Lung (tissue), 12 donors: ENCODE measurements around the gene DEFB132. TPM values are rescaled to one million over a fixed set of nuclear protein-coding genes. Genes with fewer than 3 reads are reported as not detected.

Experiments
- ATAC-seq: fragments of 200-7000 bp; cut with Tn5 transposase; one replicate; pipeline ENCODE4 v1.9.1; 2020; ENCODE audit warnings: moderate number of reproducible peaks; ENCODE audit not compliant: insufficient read depth, low FRiP score
- DNase-seq, 3 donors: peaks; one replicate each; pipeline ENCODE4 v3.0.0-alpha.2; 2013 to 2017
- H3K27ac ChIP-seq, 2 donors: one replicate each; pipeline ENCODE4 v1.5.1; 2013; ENCODE audit warnings: mild to moderate bottlenecking in 2 of 2, moderate library complexity in 2 of 2, control low read depth in 1 of 2, inconsistent platforms in 1 of 2, low read depth in 1 of 2, low read length in 1 of 2
- H3K27me3 ChIP-seq, 3 donors: one replicate each; pipeline ENCODE4 v1.5.1; 2013; ENCODE audit warnings: low read length in 2 of 3; ENCODE audit not compliant: control insufficient read depth in 3 of 3, insufficient read depth in 3 of 3
- H3K36me3 ChIP-seq, 4 donors: one replicate each; pipeline ENCODE4 v1.5.1; 2013; ENCODE audit warnings: low read length in 4 of 4, mild to moderate bottlenecking in 1 of 4, moderate library complexity in 1 of 4; ENCODE audit not compliant: control insufficient read depth in 4 of 4, insufficient read depth in 4 of 4
- H3K4me1 ChIP-seq, 5 donors: one replicate each; pipeline ENCODE4 v1.5.1; 2013; ENCODE audit warnings: low read length in 5 of 5, mild to moderate bottlenecking in 2 of 5, moderate library complexity in 1 of 5; ENCODE audit not compliant: control insufficient read depth in 5 of 5, insufficient read depth in 5 of 5
- H3K4me3 ChIP-seq: one replicate; pipeline ENCODE4 v1.5.1; 2013; ENCODE audit warnings: mild to moderate bottlenecking, control low read depth, moderate library complexity
- H3K9ac ChIP-seq, 2 donors: one replicate each; pipeline ENCODE4 v1.5.1; 2013; ENCODE audit warnings: low read length in 2 of 2, control low read depth in 1 of 2; ENCODE audit not compliant: insufficient read depth in 1 of 2
- H3K9me3 ChIP-seq, 4 donors: one replicate each; pipeline ENCODE4 v1.5.1; 2013; ENCODE audit warnings: low read length in 3 of 4, mild to moderate bottlenecking in 1 of 4, moderate library complexity in 1 of 4; ENCODE audit not compliant: control insufficient read depth in 4 of 4, insufficient read depth in 3 of 4
- WGBS, 2 donors: extraction: QIAGEN DNeasy Blood & Tissue Kit; methylation state at CpG; one replicate each; pipeline ENCODE4 v1.1.7; 2013; 5-methylcytosine and 5-hydroxymethylcytosine counted together
- polyA plus RNA-seq, 2 donors: library from polyadenylated mRNA; stranded (reverse); fragments of 200-250 nt; gene quantifications; one replicate each; pipeline ENCODE4 v1.2.1, GENCODE V29; 2013
- total RNA-seq, 2 donors: library from RNA; depleted of rRNA in 1 of 2; stranded (reverse); fragments of >200 nt in 1 of 2; gene quantifications; one replicate each; pipeline ENCODE4 v1.2.1, GENCODE V29; 2014 to 2021
- TF ChIP-seq, protein P1 (sequence below): IDR thresholded peaks from 2 replicates; pipeline ENCODE4 v1.5.1; 2012; ENCODE audit warnings: mild to moderate bottlenecking; ENCODE audit errors: control extremely low read depth, extremely low read depth
- donor health status: control.
- donor health status: control.
- donor health status: Bipolar disorder and iron deficiency.
- donor health status: healthy.
- donor health status: DM: yes; HTN: yes; CAD: no.

The DEFB132 gene
- total and polyA plus RNA-seq, 4 donors = not detected

DNA sequence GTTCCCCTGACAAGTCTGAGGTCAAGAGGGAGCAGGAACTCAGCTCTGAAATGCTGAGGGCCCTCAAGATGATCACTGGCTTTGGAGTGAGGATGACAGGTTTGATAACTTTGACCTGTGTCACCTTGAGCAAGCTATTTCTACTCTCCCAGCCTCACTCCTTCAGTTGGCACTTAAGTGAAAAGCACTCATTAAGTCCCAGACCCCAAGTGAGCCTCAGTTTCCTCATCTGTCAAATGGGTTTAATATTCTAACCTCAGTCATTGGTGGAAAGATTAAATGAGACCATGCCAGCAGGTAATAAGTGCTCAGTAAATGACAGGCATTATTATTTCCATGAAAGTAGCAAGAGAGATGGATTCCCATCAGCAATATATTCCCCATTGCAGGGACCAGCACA, 14.0 kb downstream of the DEFB132 start:
- Histone ChIP-seq H3K27me3 (no peaks in the 10 kb centered on the region), H3K9ac (no peak overlapping the region), H3K9me3 (peaks cover 0 to 2% (median 0%) of the 10 kb centered on the region in 4 donors), H3K27ac (no peak overlapping the region), H3K36me3 (peaks cover 0 to 16% (median 9%) of the 10 kb centered on the region in 4 donors), H3K4me3 (no peak overlapping the region), H3K4me1 (peaks cover 0 to 10% (median 2%) of the 10 kb centered on the region in 5 donors)
- no peak for ATAC-seq
- DNase-seq = no peak
- TF ChIP-seq, protein P1, sequence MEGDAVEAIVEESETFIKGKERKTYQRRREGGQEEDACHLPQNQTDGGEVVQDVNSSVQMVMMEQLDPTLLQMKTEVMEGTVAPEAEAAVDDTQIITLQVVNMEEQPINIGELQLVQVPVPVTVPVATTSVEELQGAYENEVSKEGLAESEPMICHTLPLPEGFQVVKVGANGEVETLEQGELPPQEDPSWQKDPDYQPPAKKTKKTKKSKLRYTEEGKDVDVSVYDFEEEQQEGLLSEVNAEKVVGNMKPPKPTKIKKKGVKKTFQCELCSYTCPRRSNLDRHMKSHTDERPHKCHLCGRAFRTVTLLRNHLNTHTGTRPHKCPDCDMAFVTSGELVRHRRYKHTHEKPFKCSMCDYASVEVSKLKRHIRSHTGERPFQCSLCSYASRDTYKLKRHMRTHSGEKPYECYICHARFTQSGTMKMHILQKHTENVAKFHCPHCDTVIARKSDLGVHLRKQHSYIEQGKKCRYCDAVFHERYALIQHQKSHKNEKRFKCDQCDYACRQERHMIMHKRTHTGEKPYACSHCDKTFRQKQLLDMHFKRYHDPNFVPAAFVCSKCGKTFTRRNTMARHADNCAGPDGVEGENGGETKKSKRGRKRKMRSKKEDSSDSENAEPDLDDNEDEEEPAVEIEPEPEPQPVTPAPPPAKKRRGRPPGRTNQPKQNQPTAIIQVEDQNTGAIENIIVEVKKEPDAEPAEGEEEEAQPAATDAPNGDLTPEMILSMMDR = no peak

DNA sequence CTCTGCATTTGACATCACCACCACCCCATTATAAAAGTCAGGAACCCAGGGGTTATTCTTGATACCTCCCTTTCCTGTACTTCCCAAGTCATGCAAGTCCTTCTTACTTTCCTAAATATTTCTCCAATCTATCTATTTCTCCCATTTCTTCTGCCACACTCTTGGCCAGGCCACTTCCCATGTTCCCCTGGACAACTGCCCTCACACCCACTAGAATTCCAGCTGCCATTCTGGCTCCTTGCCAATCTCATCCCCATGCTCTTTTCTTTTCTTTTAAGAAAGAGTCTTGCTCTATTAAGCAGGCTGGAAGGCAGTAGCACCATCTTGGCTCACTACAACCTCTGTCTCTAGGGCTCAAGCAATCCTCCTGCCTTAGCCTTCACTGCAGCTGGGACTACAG, 15.2 kb downstream of the DEFB132 start:
- Histone ChIP-seq H3K9me3 (peaks cover 0 to 2% (median 0%) of the 10 kb centered on the region in 4 donors), H3K36me3 (peaks cover 0 to 18% (median 14%) of the 10 kb centered on the region in 4 donors), H3K4me1 (no peaks in the 10 kb centered on the region), H3K27ac (no peak overlapping the region), H3K4me3 (no peak overlapping the region), H3K27me3 (no peaks in the 10 kb centered on the region), H3K9ac (no peak overlapping the region)
- peak in 2 of 3 donors; percentile 36 to 37 for DNase-seq
- TF ChIP-seq, protein P1 = no peak
- no peak for ATAC-seq

DNA sequence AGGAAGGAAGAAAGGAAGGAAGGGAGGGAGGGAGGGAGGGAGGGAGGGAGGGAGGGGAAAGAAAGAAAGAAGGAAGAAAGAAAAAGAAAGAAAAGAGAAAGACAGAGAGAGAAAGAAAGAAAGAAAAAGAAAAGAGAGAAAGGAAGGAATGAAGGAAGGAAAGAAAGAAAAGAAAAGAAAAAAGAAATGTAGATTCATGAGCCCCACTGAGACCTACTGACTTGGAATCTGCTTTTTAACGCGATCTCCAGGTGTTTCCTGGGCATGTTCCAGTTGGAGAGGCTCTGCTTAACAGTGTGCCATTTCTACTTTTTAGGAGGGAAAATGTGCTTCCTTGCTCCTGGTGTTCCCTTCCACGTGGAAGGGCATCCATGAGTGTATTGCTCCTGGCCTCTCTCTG, 16.4 kb downstream of the DEFB132 start:
- 53 to 83% methylated on average over 3 of the region's 3 CpGs for WGBS, 2 donors
- peaks cover 0 to 22% (median 16%) of the 10 kb centered on the region in 4 donors for H3K36me3 ChIP-seq
- no peak overlapping the region for H3K4me3 ChIP-seq
- no peaks in the 10 kb centered on the region for H3K27me3 ChIP-seq
- TF ChIP-seq, protein P1 = no peak
- no peak overlapping the region for H3K9ac ChIP-seq
- no peaks in the 10 kb centered on the region for H3K4me1 ChIP-seq
- H3K9me3 ChIP-seq = peaks cover 0 to 2% (median 0%) of the 10 kb centered on the region in 4 donors
- ATAC-seq (no peak), DNase-seq (no peak)
- H3K27ac ChIP-seq = no peak overlapping the region

DNA sequence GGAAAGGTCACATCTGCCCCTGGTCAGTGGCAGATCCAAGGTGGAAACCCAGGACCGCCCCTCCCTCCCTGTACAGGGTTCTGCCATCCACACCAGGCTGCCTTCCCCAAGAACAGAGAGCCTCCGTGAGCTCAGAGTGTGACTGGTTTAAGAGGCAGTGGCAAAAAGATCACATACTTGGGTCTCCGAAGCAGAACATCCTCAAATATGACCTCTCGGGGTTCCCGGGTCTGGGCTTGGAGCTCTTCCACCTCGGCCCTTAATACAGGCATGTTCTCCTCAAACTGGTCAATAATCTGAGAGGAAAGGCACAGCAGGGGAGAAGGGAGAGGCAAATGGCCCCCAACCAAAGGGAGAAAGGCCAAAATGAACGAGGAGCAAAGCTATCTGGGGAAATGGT, 18.3 kb downstream of the DEFB132 start:
- Histone ChIP-seq H3K36me3 (peaks cover 0 to 26% (median 16%) of the 10 kb centered on the region in 4 donors), H3K27me3 (no peaks in the 10 kb centered on the region), H3K9ac (no peak overlapping the region), H3K4me1 (no peaks in the 10 kb centered on the region), H3K27ac (no peak overlapping the region), H3K9me3 (peaks cover 0 to 2% (median 0%) of the 10 kb centered on the region in 4 donors), H3K4me3 (no peak overlapping the region)
- TF ChIP-seq, protein P1 = no peak
- no peak for ATAC-seq
- no peak for DNase-seq
- WGBS, 2 donors = 92 to 93% methylated on average over 7 of the region's 7 CpGs
